GM15510 (cell line): ENCODE results near the gene NDUFS3.
A peak's percentile ranks its signal among the peaks of the same experiment; 100 is the strongest.

ENCODE experiments used
- POLR2A ChIP-seq: IDR thresholded peaks from 3 replicates; pipeline ENCODE4 v1.6.1; 2011; ENCODE audit warnings: borderline replicate concordance; ENCODE audit not compliant: insufficient read length; ENCODE audit errors: extremely low read depth

The NDUFS3 gene

GRCh38 chr11:47578524-47579494, at the start of gene NDUFS3, which contains the start of gene KBTBD4:
Gene NDUFS3, plus strand, starts transcription at chr11:47579074. Its CDS starts 18 bp downstream, at chr11:47579092.
Gene KBTBD4, minus strand, starts transcription at chr11:47578970. Its CDS starts 19 bp downstream, at chr11:47578951.
- peak; percentile 92 for TF ChIP-seq POLR2A

- TF ChIP-seq POLR2A, result no peak
These were observed 48.9 kb upstream of the NDUFS3 start for GRCh38 chr11:47529951-47530350.

GRCh38 chr11:47531666-47532065, 47.2 kb upstream of the NDUFS3 start:
- no peak for TF ChIP-seq POLR2A

- no peak for TF ChIP-seq POLR2A
These were observed 46.2 kb upstream of the NDUFS3 start for GRCh38 chr11:47532597-47533213.

GRCh38 chr11:47533690-47534151, 45.2 kb upstream of the NDUFS3 start:
- TF ChIP-seq POLR2A, result no peak

GRCh38 chr11:47534704-47535251, 44.1 kb upstream of the NDUFS3 start:
- no peak for TF ChIP-seq POLR2A

- TF ChIP-seq POLR2A, result no peak
These were observed 42.0 kb upstream of the NDUFS3 start for GRCh38 chr11:47536915-47537314.

- no peak for TF ChIP-seq POLR2A
These were observed 39.9 kb upstream of the NDUFS3 start for GRCh38 chr11:47538741-47539565.

- TF ChIP-seq POLR2A, result no peak
These were observed 39.2 kb upstream of the NDUFS3 start for GRCh38 chr11:47539681-47540039.

- no peak for TF ChIP-seq POLR2A
These were observed 37.8 kb upstream of the NDUFS3 start for GRCh38 chr11:47541070-47541469.

- no peak for TF ChIP-seq POLR2A
These were observed 33.6 kb upstream of the NDUFS3 start for GRCh38 chr11:47545298-47545697.

- no peak for TF ChIP-seq POLR2A
These were observed 28.4 kb upstream of the NDUFS3 start for GRCh38 chr11:47550288-47551047.

- no peak for TF ChIP-seq POLR2A
These were observed 27.8 kb upstream of the NDUFS3 start for GRCh38 chr11:47551086-47551485.

- no peak for TF ChIP-seq POLR2A
These were observed 26.8 kb upstream of the NDUFS3 start for GRCh38 chr11:47552056-47552565.
